Measurements from ENCODE around the gene COMMD10.
A peak's percentile ranks its signal among the peaks of the same experiment; 100 is the strongest.

- TF ChIP-seq CTCF (IDR thresholded peaks at IDR 0.05; ENCODE audit: poor library complexity, severe bottlenecking), result peak; percentile 85
- no peak for TF ChIP-seq REST (IDR thresholded peaks at IDR 0.05; ENCODE audit: borderline replicate concordance)
- TF ChIP-seq SMC3 (conservative IDR thresholded peaks at IDR 0.05; ENCODE audit: poor library complexity), result peak; percentile 86
- no peak for TF ChIP-seq EP300 (conservative IDR thresholded peaks at IDR 0.05; ENCODE audit: poor library complexity, severe bottlenecking)
These were observed 52.9 kb downstream of the COMMD10 start for GRCh38 chr5:116137544-116138378.

Data from neural cell (in vitro differentiated cells).